RPMI8226 (cell line): ENCODE results near the gene ENDOV.

Experiments
- DNase-seq: peaks from one replicate; pipeline ENCODE4 v3.0.0-alpha.2; 2015

ENDOV gene

GRCh38 chr17:80414803-80415625, at the start of gene ENDOV:
ENDOV (plus strand) TSS chr17:80415167; CDS start chr17:80415195, 28 bp downstream.
- peak; percentile 97 for DNase-seq

- DNase-seq, result no peak
These were observed 49.0 kb upstream of the ENDOV start for GRCh38 chr17:80365983-80366382.

GRCh38 chr17:80367503-80367902, 47.5 kb upstream of the ENDOV start:
- no peak for DNase-seq

GRCh38 chr17:80371196-80371595, 43.8 kb upstream of the ENDOV start:
- DNase-seq, result no peak

- no peak for DNase-seq
These were observed 42.5 kb upstream of the ENDOV start for GRCh38 chr17:80372456-80372855.

GRCh38 chr17:80372922-80373570, 41.9 kb upstream of the ENDOV start:
- DNase-seq, result no peak

- no peak for DNase-seq
These were observed 40.8 kb upstream of the ENDOV start for GRCh38 chr17:80374039-80374731.

GRCh38 chr17:80374732-80375585, 40.0 kb upstream of the ENDOV start:
- DNase-seq, result no peak

GRCh38 chr17:80376531-80376930, 38.4 kb upstream of the ENDOV start:
- no peak for DNase-seq

GRCh38 chr17:80377798-80378197, 37.2 kb upstream of the ENDOV start:
- no peak for DNase-seq

GRCh38 chr17:80379348-80379747, 35.6 kb upstream of the ENDOV start:
- no peak for DNase-seq

- no peak for DNase-seq
These were observed 34.9 kb upstream of the ENDOV start for GRCh38 chr17:80380068-80380467.

- no peak for DNase-seq
These were observed 34.4 kb upstream of the ENDOV start for GRCh38 chr17:80380555-80381002.

- no peak for DNase-seq
These were observed 33.5 kb upstream of the ENDOV start for GRCh38 chr17:80381416-80381923.

GRCh38 chr17:80382446-80382845, 32.5 kb upstream of the ENDOV start:
- DNase-seq, result no peak

GRCh38 chr17:80382956-80383355, 32.0 kb upstream of the ENDOV start:
- no peak for DNase-seq

GRCh38 chr17:80384078-80384960, 30.6 kb upstream of the ENDOV start:
- no peak for DNase-seq

GRCh38 chr17:80385046-80385445, 29.9 kb upstream of the ENDOV start:
- DNase-seq, result no peak

GRCh38 chr17:80386341-80386740, 28.6 kb upstream of the ENDOV start:
- DNase-seq, result no peak

GRCh38 chr17:80387071-80387470, 27.9 kb upstream of the ENDOV start:
- DNase-seq, result no peak

- no peak for DNase-seq
These were observed 26.8 kb upstream of the ENDOV start for GRCh38 chr17:80388175-80388574.
